HG03066 (cell line): ENCODE data around the gene FAM234A.

Source experiments
- ATAC-seq: cut with Tn5 transposase; IDR thresholded peaks from one replicate; pipeline ENCODE4 v1.9.1; 2021; ENCODE audit warnings: low read depth; ENCODE audit not compliant: unreplicated experiment

The FAM234A gene

GRCh38 chr16:296276-296675, 61.7 kb downstream of the FAM234A start:
- ATAC-seq: no peak

GRCh38 chr16:296806-297510, 62.3 kb downstream of the FAM234A start:
- no peak for ATAC-seq

GRCh38 chr16:297832-298231, 63.2 kb downstream of the FAM234A start:
- no peak for ATAC-seq

GRCh38 chr16:301235-301634, 66.6 kb downstream of the FAM234A start:
- no peak for ATAC-seq

GRCh38 chr16:301950-302349, 67.3 kb downstream of the FAM234A start:
- ATAC-seq: no peak

- no peak for ATAC-seq
Measured at GRCh38 chr16:303760-304505, 69.3 kb downstream of the FAM234A start.

- ATAC-seq: no peak
Measured at GRCh38 chr16:305916-306626, 71.5 kb downstream of the FAM234A start.

GRCh38 chr16:306911-307370, 72.3 kb downstream of the FAM234A start:
- no peak for ATAC-seq

- no peak for ATAC-seq
Measured at GRCh38 chr16:307691-308312, 73.2 kb downstream of the FAM234A start.

GRCh38 chr16:309476-309875, 74.9 kb downstream of the FAM234A start:
- no peak for ATAC-seq

GRCh38 chr16:311725-312124, 77.1 kb downstream of the FAM234A start:
- no peak for ATAC-seq

GRCh38 chr16:314351-314750, 79.7 kb downstream of the FAM234A start:
- no peak for ATAC-seq

GRCh38 chr16:314795-315299, 80.2 kb downstream of the FAM234A start:
- ATAC-seq: no peak
